Measurements from ENCODE around the gene MAEL.

- no peak for TF ChIP-seq CBX3 (IDR thresholded peaks at IDR 0.05; ENCODE audit: low read depth)
- no peak for TF ChIP-seq POLR2AphosphoS5 (IDR thresholded peaks at IDR 0.05; ENCODE audit: low read depth, low read length)
- no peak for TF ChIP-seq CTCF (IDR thresholded peaks at IDR 0.05 in 2 of 3, conservative IDR thresholded peaks at IDR 0.05 in 1 of 3; ENCODE audit: borderline replicate concordance in 1 of 3, insufficient read depth in 1 of 3, low read depth in 2 of 3, low read length in 2 of 3)
- TF ChIP-seq YY1 (IDR thresholded peaks at IDR 0.05; ENCODE audit: extremely low read depth, insufficient replicate concordance, low read depth, low read length) = no peak
- no peak for TF ChIP-seq EZH2 (IDR thresholded peaks at IDR 0.05)
- no peak for TF ChIP-seq POLR2A (IDR thresholded peaks at IDR 0.05; ENCODE audit: borderline replicate concordance, extremely low read depth, insufficient read depth, insufficient read length)
- no peak for TF ChIP-seq RAD21 (IDR thresholded peaks at IDR 0.05; ENCODE audit: low read depth)
- TF ChIP-seq SIN3A (IDR thresholded peaks at IDR 0.05; ENCODE audit: low read depth) = no peak
- TF ChIP-seq EGR1 (IDR thresholded peaks at IDR 0.05; ENCODE audit: low read depth) = no peak
- no peak for TF ChIP-seq ZNF274 (IDR thresholded peaks at IDR 0.05; ENCODE audit: low read depth, low read length)
- TF ChIP-seq REST (IDR thresholded peaks at IDR 0.05; ENCODE audit: low read depth) = no peak
These were observed at the start of gene MAEL for GRCh38 chr1:166988974-166989515.
